IMR-90 (cell line): ENCODE results near the gene IQGAP2.

Experiments used
- MXI1 ChIP-seq: IDR thresholded peaks from 2 replicates; pipeline ENCODE4 v1.6.1; 2012; ENCODE audit warnings: low read depth, mild to moderate bottlenecking, low read length, moderate library complexity, borderline replicate concordance
- POLR2A ChIP-seq: IDR thresholded peaks from 2 replicates; pipeline ENCODE4 v1.6.1; 2012; ENCODE audit warnings: mild to moderate bottlenecking, low read depth, low read length
- TF ChIP-seq, protein P1 (sequence below): conservative IDR thresholded peaks from 2 replicates; pipeline ENCODE4 v1.5.1; 2012; ENCODE audit warnings: mild to moderate bottlenecking, low read depth, low read length, improper control_type of control experiment

- TF ChIP-seq, protein P1, sequence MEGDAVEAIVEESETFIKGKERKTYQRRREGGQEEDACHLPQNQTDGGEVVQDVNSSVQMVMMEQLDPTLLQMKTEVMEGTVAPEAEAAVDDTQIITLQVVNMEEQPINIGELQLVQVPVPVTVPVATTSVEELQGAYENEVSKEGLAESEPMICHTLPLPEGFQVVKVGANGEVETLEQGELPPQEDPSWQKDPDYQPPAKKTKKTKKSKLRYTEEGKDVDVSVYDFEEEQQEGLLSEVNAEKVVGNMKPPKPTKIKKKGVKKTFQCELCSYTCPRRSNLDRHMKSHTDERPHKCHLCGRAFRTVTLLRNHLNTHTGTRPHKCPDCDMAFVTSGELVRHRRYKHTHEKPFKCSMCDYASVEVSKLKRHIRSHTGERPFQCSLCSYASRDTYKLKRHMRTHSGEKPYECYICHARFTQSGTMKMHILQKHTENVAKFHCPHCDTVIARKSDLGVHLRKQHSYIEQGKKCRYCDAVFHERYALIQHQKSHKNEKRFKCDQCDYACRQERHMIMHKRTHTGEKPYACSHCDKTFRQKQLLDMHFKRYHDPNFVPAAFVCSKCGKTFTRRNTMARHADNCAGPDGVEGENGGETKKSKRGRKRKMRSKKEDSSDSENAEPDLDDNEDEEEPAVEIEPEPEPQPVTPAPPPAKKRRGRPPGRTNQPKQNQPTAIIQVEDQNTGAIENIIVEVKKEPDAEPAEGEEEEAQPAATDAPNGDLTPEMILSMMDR: no peak
- TF ChIP-seq MXI1 (no peak), POLR2A (no peak)
These were observed 351.6 kb downstream of the IQGAP2 start for GRCh38 chr5:76754668-76755078.
